ENCODE measurements around the gene KRTAP9-3.
"Not testable (repeated sequence)": the region's sequence is repeated elsewhere in the genome, so short reads cannot be mapped to it uniquely, and the experiment has no call there.

KRTAP9-3 gene

DNA sequence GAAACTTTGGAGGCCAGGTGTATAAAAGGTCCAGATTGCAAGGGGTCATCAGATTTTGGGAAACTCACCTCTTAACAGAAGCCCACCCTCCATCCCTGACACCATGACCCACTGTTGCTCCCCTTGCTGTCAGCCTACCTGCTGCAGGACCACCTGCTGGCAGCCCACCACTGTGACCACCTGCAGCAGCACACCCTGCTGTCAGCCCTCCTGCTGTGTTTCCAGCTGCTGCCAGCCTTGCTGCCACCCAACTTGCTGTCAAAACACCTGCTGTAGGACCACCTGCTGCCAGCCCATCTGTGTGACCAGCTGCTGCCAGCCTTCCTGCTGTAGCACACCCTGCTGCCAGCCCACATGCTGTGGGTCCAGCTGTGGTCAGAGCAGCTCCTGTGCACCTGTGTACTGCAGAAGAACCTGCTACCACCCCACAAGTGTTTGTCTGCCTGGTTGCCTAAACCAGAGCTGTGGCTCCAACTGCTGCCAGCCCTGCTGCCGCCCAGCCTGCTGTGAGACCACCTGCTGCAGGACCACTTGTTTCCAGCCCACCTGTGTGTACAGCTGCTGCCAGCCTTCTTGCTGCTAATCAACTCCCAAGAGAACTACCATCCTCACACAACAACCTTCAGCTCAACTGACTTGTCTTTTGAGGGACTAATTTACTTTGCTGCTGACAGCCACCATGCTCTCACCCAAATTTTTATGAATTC, at the start of gene KRTAP9-3:
Gene KRTAP9-3 (plus strand): TSS at position 51 of the 707 bp plus-strand sequence. CDS start 53 bp downstream, at position 104.
- H3K27ac ChIP-seq (ENCODE audit: low read depth, low read length); H3K9me3 ChIP-seq (ENCODE audit: control insufficient read depth in 1 of 2, low read length in 2 of 2); H3K4me1 ChIP-seq (ENCODE audit: control insufficient read depth in 1 of 2, insufficient read depth in 2 of 2, low read length in 2 of 2); H3K9ac ChIP-seq (ENCODE audit: low read depth in 1 of 2, low read length in 2 of 2); H3K36me3 ChIP-seq (ENCODE audit: control insufficient read depth in 1 of 2, insufficient read depth in 2 of 2, low read length in 2 of 2); H3K4me3 ChIP-seq (ENCODE audit: low read depth in 1 of 2, low read length in 2 of 2): not testable (repeated sequence)
- H3K27me3 ChIP-seq (ENCODE audit: control insufficient read depth in 1 of 2, insufficient read depth in 2 of 2, low read length in 2 of 2) = peaks cover 6 to 17% of the 10 kb centered on the region in 2 donors

GRCh38 chr17:41184480-41184961, 47.7 kb upstream of the KRTAP9-3 start, which contains the start of gene KRTAP4-1:
KRTAP4-1 (minus strand) TSS chr17:41184911; CDS start chr17:41184854, 57 bp downstream.
- Histone ChIP-seq H3K27ac (ENCODE audit: low read depth, low read length) (no peak within 1 kb of the TSS), H3K27me3 (ENCODE audit: control insufficient read depth in 1 of 2, insufficient read depth in 2 of 2, low read length in 2 of 2) (peaks cover 16 to 20% of the 10 kb centered on the region in 2 donors), H3K9ac (ENCODE audit: low read depth in 1 of 2, low read length in 2 of 2) (no peak within 1 kb of the TSS), H3K9me3 (ENCODE audit: control insufficient read depth in 1 of 2, low read length in 2 of 2) (no peaks in the 10 kb centered on the region), H3K4me1 (ENCODE audit: control insufficient read depth in 1 of 2, insufficient read depth in 2 of 2, low read length in 2 of 2) (peaks cover 0 to 5% of the 10 kb centered on the region in 2 donors), H3K36me3 (ENCODE audit: control insufficient read depth in 1 of 2, insufficient read depth in 2 of 2, low read length in 2 of 2) (no peaks in the 10 kb centered on the region), H3K4me3 (ENCODE audit: low read depth in 1 of 2, low read length in 2 of 2) (no peak within 1 kb of the TSS)

DNA sequence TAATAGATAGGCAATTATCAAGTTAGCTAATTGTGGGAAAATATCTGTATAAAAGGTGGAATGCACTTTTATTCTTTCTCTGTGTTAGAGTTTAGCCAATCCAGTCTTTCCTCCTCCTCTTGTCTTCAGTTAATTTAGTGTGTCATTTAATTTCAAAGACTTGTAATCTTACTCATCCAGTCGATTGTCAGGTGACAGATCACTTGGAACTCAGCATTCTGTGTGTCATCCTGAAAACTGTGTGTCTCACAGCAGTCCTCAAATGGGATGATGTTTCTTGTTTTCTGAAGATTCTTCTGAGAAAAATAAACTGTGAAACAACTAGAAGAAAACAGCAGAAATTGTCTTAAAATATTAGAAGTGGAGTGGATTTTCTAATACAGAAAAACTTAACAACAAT, 47.2 kb upstream of the KRTAP9-3 start:
- Histone ChIP-seq H3K4me3 (ENCODE audit: low read depth in 1 of 2, low read length in 2 of 2) (no peak overlapping the region), H3K9me3 (ENCODE audit: control insufficient read depth in 1 of 2, low read length in 2 of 2) (no peaks in the 10 kb centered on the region), H3K4me1 (ENCODE audit: control insufficient read depth in 1 of 2, insufficient read depth in 2 of 2, low read length in 2 of 2) (peaks cover 0 to 5% of the 10 kb centered on the region in 2 donors), H3K9ac (ENCODE audit: low read depth in 1 of 2, low read length in 2 of 2) (no peak overlapping the region), H3K36me3 (ENCODE audit: control insufficient read depth in 1 of 2, insufficient read depth in 2 of 2, low read length in 2 of 2) (no peaks in the 10 kb centered on the region), H3K27ac (ENCODE audit: low read depth, low read length) (no peak overlapping the region), H3K27me3 (ENCODE audit: control insufficient read depth in 1 of 2, insufficient read depth in 2 of 2, low read length in 2 of 2) (peaks cover 19 to 20% of the 10 kb centered on the region in 2 donors)

- Histone ChIP-seq H3K9me3 (ENCODE audit: control insufficient read depth in 1 of 2, low read length in 2 of 2) (no peaks in the 10 kb centered on the region), H3K36me3 (ENCODE audit: control insufficient read depth in 1 of 2, insufficient read depth in 2 of 2, low read length in 2 of 2) (no peaks in the 10 kb centered on the region), H3K27ac (ENCODE audit: low read depth, low read length) (no peak overlapping the region), H3K4me1 (ENCODE audit: control insufficient read depth in 1 of 2, insufficient read depth in 2 of 2, low read length in 2 of 2) (peaks cover 0 to under 1% of the 10 kb centered on the region in 2 donors), H3K4me3 (ENCODE audit: low read depth in 1 of 2, low read length in 2 of 2) (no peak overlapping the region), H3K27me3 (ENCODE audit: control insufficient read depth in 1 of 2, insufficient read depth in 2 of 2, low read length in 2 of 2) (peaks cover 18 to 24% of the 10 kb centered on the region in 2 donors), H3K9ac (ENCODE audit: low read depth in 1 of 2, low read length in 2 of 2) (no peak overlapping the region)
These were observed 45.4 kb upstream of the KRTAP9-3 start for GRCh38 chr17:41186872-41187271.

- H3K27me3 ChIP-seq (ENCODE audit: control insufficient read depth in 1 of 2, insufficient read depth in 2 of 2, low read length in 2 of 2) = peaks cover 18 to 27% of the 10 kb centered on the region in 2 donors
- H3K27ac ChIP-seq (ENCODE audit: low read depth, low read length); H3K4me3 ChIP-seq (ENCODE audit: low read depth in 1 of 2, low read length in 2 of 2); H3K4me1 ChIP-seq (ENCODE audit: control insufficient read depth in 1 of 2, insufficient read depth in 2 of 2, low read length in 2 of 2); H3K9ac ChIP-seq (ENCODE audit: low read depth in 1 of 2, low read length in 2 of 2); H3K36me3 ChIP-seq (ENCODE audit: control insufficient read depth in 1 of 2, insufficient read depth in 2 of 2, low read length in 2 of 2); H3K9me3 ChIP-seq (ENCODE audit: control insufficient read depth in 1 of 2, low read length in 2 of 2): not testable (repeated sequence)
These were observed 42.4 kb upstream of the KRTAP9-3 start, which contains the start of gene KRTAP9-1 for GRCh38 chr17:41189837-41190318. KRTAP9-1 (plus strand) TSS chr17:41189887; CDS start chr17:41189887, 0 bp downstream.

GRCh38 chr17:41190328-41190727, 41.9 kb upstream of the KRTAP9-3 start:
- H3K9me3 ChIP-seq (ENCODE audit: control insufficient read depth in 1 of 2, low read length in 2 of 2) = no peaks in the 10 kb centered on the region

DNA sequence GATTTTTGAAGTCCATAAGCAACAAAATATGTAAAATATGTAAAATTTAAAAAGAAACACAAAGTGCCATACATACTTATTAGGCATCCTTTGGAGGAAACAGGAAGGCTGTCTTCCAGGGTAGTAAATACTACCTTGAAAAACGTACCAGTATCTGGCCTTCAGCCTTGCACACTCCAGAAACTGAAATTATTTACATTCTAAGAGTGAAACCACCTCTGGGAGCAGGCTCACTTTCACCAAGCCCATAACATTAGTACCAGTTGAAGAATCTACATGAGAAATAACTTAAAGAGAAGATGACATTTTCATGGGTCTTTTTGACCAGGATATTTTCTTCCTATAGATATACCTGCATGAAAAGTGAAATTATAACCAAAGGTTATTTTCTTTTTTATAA, 36.2 kb upstream of the KRTAP9-3 start:
- Histone ChIP-seq H3K9me3 (ENCODE audit: control insufficient read depth in 1 of 2, low read length in 2 of 2) (no peaks in the 10 kb centered on the region), H3K9ac (ENCODE audit: low read depth in 1 of 2, low read length in 2 of 2) (no peak overlapping the region), H3K27me3 (ENCODE audit: control insufficient read depth in 1 of 2, insufficient read depth in 2 of 2, low read length in 2 of 2) (peaks cover 0 to 6% of the 10 kb centered on the region in 2 donors)

More at GRCh38 chr17:41190328-41190727, 41.9 kb upstream of the KRTAP9-3 start:
- Histone ChIP-seq H3K9ac (ENCODE audit: low read depth in 1 of 2, low read length in 2 of 2) (no peak overlapping the region), H3K27ac (ENCODE audit: low read depth, low read length) (no peak overlapping the region), H3K36me3 (ENCODE audit: control insufficient read depth in 1 of 2, insufficient read depth in 2 of 2, low read length in 2 of 2) (no peaks in the 10 kb centered on the region), H3K4me1 (ENCODE audit: control insufficient read depth in 1 of 2, insufficient read depth in 2 of 2, low read length in 2 of 2) (no peaks in the 10 kb centered on the region), H3K4me3 (ENCODE audit: low read depth in 1 of 2, low read length in 2 of 2) (no peak overlapping the region), H3K27me3 (ENCODE audit: control insufficient read depth in 1 of 2, insufficient read depth in 2 of 2, low read length in 2 of 2) (peaks cover 18 to 22% of the 10 kb centered on the region in 2 donors)

DNA sequence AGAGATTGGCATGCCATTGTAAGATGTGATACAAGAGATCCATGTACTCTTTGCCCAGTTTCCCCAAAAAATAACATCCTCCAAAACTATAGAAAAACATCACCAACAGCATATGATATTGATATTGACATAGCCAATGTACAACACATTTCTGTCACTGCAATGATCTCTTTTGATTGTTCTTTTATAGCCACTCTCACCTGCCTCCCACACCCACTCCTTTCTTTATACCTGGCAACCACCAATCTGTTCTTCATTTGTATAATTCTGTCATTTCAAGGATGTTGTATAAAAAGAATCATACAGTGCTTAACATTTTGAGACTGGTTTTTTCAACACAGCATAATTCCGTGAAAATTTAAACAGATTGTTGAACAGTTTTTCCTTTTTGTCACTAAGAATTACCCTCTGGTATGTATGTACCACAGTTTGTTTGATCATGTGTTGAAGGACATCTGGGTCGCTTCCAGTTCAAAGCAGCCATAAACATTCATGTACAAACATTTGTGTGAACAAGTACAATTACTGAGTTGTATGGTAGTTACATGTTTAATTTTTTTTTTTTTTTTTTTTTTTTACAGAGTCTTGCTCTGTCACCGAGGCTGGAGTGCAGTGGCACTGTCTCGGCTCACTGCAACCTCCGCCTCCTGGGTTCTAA, 32.7 kb upstream of the KRTAP9-3 start:
- H3K27ac ChIP-seq (ENCODE audit: low read depth, low read length) = no peak overlapping the region
- H3K9me3 ChIP-seq (ENCODE audit: control insufficient read depth in 1 of 2, low read length in 2 of 2) = no peaks in the 10 kb centered on the region

More for the DNA sequence above, 36.2 kb upstream of the KRTAP9-3 start:
- Histone ChIP-seq H3K27ac (ENCODE audit: low read depth, low read length) (no peak overlapping the region), H3K4me3 (ENCODE audit: low read depth in 1 of 2, low read length in 2 of 2) (no peak overlapping the region), H3K4me1 (ENCODE audit: control insufficient read depth in 1 of 2, insufficient read depth in 2 of 2, low read length in 2 of 2) (no peaks in the 10 kb centered on the region), H3K36me3 (ENCODE audit: control insufficient read depth in 1 of 2, insufficient read depth in 2 of 2, low read length in 2 of 2) (no peaks in the 10 kb centered on the region)

DNA sequence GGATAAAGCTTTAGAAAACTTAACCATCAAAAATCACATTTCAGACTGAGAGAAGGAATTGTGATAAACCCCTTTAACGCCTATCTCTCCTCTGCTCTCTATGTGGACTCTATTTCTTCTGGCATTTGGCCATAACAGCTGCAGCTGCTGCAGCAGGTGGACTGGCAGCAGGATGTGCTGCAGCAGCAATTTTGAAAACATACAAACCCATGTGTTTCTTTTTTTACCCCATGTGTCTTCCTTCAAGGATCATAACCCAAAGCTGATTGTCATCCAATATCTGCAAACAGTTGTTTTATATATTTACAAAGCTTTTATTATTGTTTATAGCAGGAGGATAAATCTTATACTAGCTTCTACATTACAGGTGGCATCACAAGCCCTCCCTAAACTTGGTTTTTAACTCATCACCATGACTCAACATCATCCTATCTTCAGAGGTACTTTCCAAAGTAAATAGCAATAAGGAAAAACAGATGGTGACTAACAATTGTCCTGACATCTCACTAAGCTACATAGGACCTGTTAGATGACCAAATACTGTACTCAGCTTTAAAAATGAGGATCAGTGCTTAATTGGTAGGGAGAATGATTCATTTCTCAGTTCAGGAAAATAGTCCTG, 20.3 kb upstream of the KRTAP9-3 start:
- Histone ChIP-seq H3K9ac (ENCODE audit: low read depth in 1 of 2, low read length in 2 of 2) (no peak overlapping the region), H3K9me3 (ENCODE audit: control insufficient read depth in 1 of 2, low read length in 2 of 2) (no peaks in the 10 kb centered on the region), H3K4me3 (ENCODE audit: low read depth in 1 of 2, low read length in 2 of 2) (no peak overlapping the region), H3K4me1 (ENCODE audit: control insufficient read depth in 1 of 2, insufficient read depth in 2 of 2, low read length in 2 of 2) (no peaks in the 10 kb centered on the region), H3K27ac (ENCODE audit: low read depth, low read length) (no peak overlapping the region), H3K36me3 (ENCODE audit: control insufficient read depth in 1 of 2, insufficient read depth in 2 of 2, low read length in 2 of 2) (no peaks in the 10 kb centered on the region), H3K27me3 (ENCODE audit: control insufficient read depth in 1 of 2, insufficient read depth in 2 of 2, low read length in 2 of 2) (peaks cover 5 to 12% of the 10 kb centered on the region in 2 donors)

More for the DNA sequence above, 32.7 kb upstream of the KRTAP9-3 start:
- H3K4me3 ChIP-seq (ENCODE audit: low read depth in 1 of 2, low read length in 2 of 2) = no peak overlapping the region
- H3K4me1 ChIP-seq (ENCODE audit: control insufficient read depth in 1 of 2, insufficient read depth in 2 of 2, low read length in 2 of 2) = no peaks in the 10 kb centered on the region
- no peaks in the 10 kb centered on the region for H3K36me3 ChIP-seq (ENCODE audit: control insufficient read depth in 1 of 2, insufficient read depth in 2 of 2, low read length in 2 of 2)
- H3K27me3 ChIP-seq (ENCODE audit: control insufficient read depth in 1 of 2, insufficient read depth in 2 of 2, low read length in 2 of 2) = no peaks in the 10 kb centered on the region
- no peak overlapping the region for H3K9ac ChIP-seq (ENCODE audit: low read depth in 1 of 2, low read length in 2 of 2)
